Naive thymus-derived CD4-positive, alpha-beta T cell (primary cell): Measurements from ENCODE around the gene LIPE. TPM values are rescaled to one million over a fixed set of nuclear protein-coding genes. Genes with fewer than 3 reads are reported as not detected.

Experiments used
- ATAC-seq: fragments of 150-1000 bp; cut with Tn5 transposase; 2 replicates; pipeline ENCODE4 v1.10.0; 2021; ENCODE audit warnings: mild to moderate bottlenecking, moderate library complexity
- CTCF ChIA-PET: fragments of 350-600 bp; sonication (Branson Sonifier 250); formaldehyde crosslinking; loops from one replicate; lab custom pipeline; 2021; ENCODE audit warnings: antibody characterized with exemption; lab: Charles Lee
- POLR2A ChIA-PET: fragments of 350-600 bp; sonication (Branson Sonifier 250); formaldehyde crosslinking; loops from one replicate; lab custom pipeline; 2021; ENCODE audit warnings: antibody characterized with exemption, inconsistent platforms; lab: Charles Lee
- DNase-seq, 9 donors: peaks; one replicate each; pipeline versions ENCODE4 v3.0.0 to v3.0.0-alpha.2; 2020 to 2022; ENCODE audit warnings: mixed read lengths in 1 of 9
- H3K27ac ChIP-seq: one replicate; pipeline ENCODE4 v1.7.0; 2013; ENCODE audit warnings: mild to moderate bottlenecking, low read depth, low read length, moderate library complexity
- H3K27me3 ChIP-seq, 2 donors: one replicate each; pipeline ENCODE4 v1.7.0; 2013; ENCODE audit warnings: low read length in 2 of 2, mild to moderate bottlenecking in 2 of 2, moderate library complexity in 2 of 2; ENCODE audit not compliant: control insufficient read depth in 2 of 2, insufficient read depth in 2 of 2
- H3K36me3 ChIP-seq, 3 experiments: 1 replicate in 2 of 3; 2 replicates in 1 of 3; pipeline ENCODE4 v1.7.0; 2013; ENCODE audit warnings: low read length in 3 of 3, mild to moderate bottlenecking in 3 of 3, moderate library complexity in 1 of 3; ENCODE audit not compliant: insufficient read depth in 3 of 3, control insufficient read depth in 2 of 3
- H3K4me1 ChIP-seq, 2 donors: one replicate each; pipeline ENCODE4 v1.7.0; 2013; ENCODE audit warnings: low read length in 2 of 2, mild to moderate bottlenecking in 2 of 2, moderate library complexity in 1 of 2; ENCODE audit not compliant: control insufficient read depth in 2 of 2, insufficient read depth in 2 of 2
- H3K4me3 ChIP-seq: 2 replicates; pipeline ENCODE4 v1.7.0; 2013; ENCODE audit warnings: mild to moderate bottlenecking, low read length
- H3K9me3 ChIP-seq, 3 experiments: 1 replicate in 2 of 3; 2 replicates in 1 of 3; pipeline ENCODE4 v1.7.0; 2013; ENCODE audit warnings: low read length in 3 of 3; ENCODE audit not compliant: control insufficient read depth in 2 of 3
- H3K27ac Mint-ChIP-seq, 9 donors: one replicate each; pipeline ENCODE4 v1.8.0; 2020 to 2022; ENCODE audit warnings: mixed read lengths in 9 of 9, mild to moderate bottlenecking in 8 of 9, moderate library complexity in 5 of 9, inconsistent platforms in 2 of 9
- H3K27me3 Mint-ChIP-seq, 5 donors: one replicate each; pipeline ENCODE4 v1.8.0; 2021 to 2022; ENCODE audit warnings: mixed read lengths in 5 of 5, mild to moderate bottlenecking in 1 of 5
- H3K36me3 Mint-ChIP-seq, 5 donors: one replicate each; pipeline ENCODE4 v1.8.0; 2020 to 2022; ENCODE audit warnings: mixed read lengths in 5 of 5, mild to moderate bottlenecking in 3 of 5, inconsistent platforms in 1 of 5
- H3K4me1 Mint-ChIP-seq, 7 donors: one replicate each; pipeline ENCODE4 v1.8.0; 2020 to 2022; ENCODE audit warnings: mixed read lengths in 7 of 7, mild to moderate bottlenecking in 3 of 7, inconsistent platforms in 1 of 7
- H3K4me3 Mint-ChIP-seq, 10 donors: one replicate each; pipeline ENCODE4 v1.8.0; 2020 to 2022; ENCODE audit warnings: mild to moderate bottlenecking in 10 of 10, mixed read lengths in 10 of 10, moderate library complexity in 6 of 10, inconsistent platforms in 2 of 10
- H3K9me3 Mint-ChIP-seq, 11 donors: one replicate each; pipeline ENCODE4 v1.8.0; 2020 to 2022; ENCODE audit warnings: mixed read lengths in 11 of 11, mild to moderate bottlenecking in 4 of 11, inconsistent platforms in 1 of 11, moderate library complexity in 1 of 11
- intact Hi-C, 2 donors: fragments of 100-400 bp; cut with micrococcal nuclease; formaldehyde crosslinking; loops; one replicate each; pipeline ENCODE4 v1.15.1; 2023
- polyA plus RNA-seq, 2 donors: library from polyadenylated mRNA; unstranded; fragments of 300-500 nt; fragmentation: Illumina TruSeq; gene quantifications; one replicate each; pipeline ENCODE4 v1.2.3, GENCODE V29; 2021
- total RNA-seq, 6 experiments: library from RNA in 5 of 6; stranded (reverse) in 5 of 6; gene quantifications; 1 replicate in 5 of 6; 2 replicates in 1 of 6; pipeline ENCODE4 v1.2.3 and lab custom pipeline; 2021 to 2026

The LIPE gene
- total and polyA plus RNA-seq, 7 experiments from 2014 or later = 7.0 to 35.4 (median 20.0) TPM

DNA sequence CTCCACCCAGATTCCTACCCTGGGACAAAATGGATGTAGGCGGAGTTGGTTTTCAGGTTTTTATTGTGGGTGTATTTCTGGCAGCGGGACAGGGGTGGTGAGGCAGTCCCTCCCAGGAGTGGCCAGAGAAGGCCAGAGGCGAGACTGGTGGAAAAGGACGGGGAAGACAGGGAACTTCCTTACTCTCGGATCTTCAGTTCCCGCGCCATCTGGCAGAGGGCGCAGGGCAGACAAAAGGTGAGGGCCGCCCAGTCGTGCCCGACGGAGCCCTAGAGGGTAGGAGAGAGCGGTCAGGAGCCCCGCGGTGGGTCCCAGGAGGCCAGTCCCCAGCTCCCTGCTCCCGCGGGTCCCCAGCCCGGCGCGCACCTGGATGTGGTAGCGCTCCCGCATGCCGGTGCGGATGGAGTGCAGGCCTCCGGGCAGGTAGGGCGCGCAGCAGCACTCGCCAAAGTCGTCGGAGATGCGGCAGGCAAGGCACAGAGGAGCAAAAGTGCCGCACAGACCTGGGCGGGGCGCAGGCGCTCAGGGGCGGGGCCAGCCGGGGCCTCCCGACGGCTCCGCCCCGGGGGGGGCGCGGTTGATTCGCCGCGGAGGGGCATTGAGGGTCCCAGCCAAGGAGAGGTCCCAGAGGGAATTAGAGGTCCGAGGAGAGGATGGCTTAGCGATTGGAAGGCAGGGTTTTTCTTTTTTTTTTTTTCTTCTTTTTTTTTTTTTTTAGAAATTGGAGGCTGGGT is 40.0 kb downstream of the LIPE start:
- no peaks in the 10 kb centered on the region for H3K36me3 ChIP-seq
- intact Hi-C loops = loop anchor here (1.0 to 2.0 kb wide), 6 partner anchors 9 to 54 kb away; no protein-coding TSS in a partner anchor
- H3K9me3 ChIP-seq = no peaks in the 10 kb centered on the region
- no peaks in the 10 kb centered on the region for H3K4me1 ChIP-seq
- no peaks in the 10 kb centered on the region for H3K27me3 ChIP-seq
- peak overlapping the region; percentile 48 for H3K4me3 ChIP-seq
- Mint-ChIP-seq H3K36me3 (peaks cover 0 to 5% (median 0%) of the 10 kb centered on the region in 5 donors), H3K4me3 (peak overlapping the region; percentile 28 to 77 (median 60)), H3K27ac (peak overlapping the region in 1 of 9 donors; percentile 31), H3K4me1 (peaks cover 5 to 8% (median 6%) of the 10 kb centered on the region in 7 donors), H3K9me3 (peaks cover 0 to 7% (median 0%) of the 10 kb centered on the region in 11 donors), H3K27me3 (peaks cover 28 to 48% (median 45%) of the 10 kb centered on the region in 5 donors)
- DNase-seq = peak; percentile 44 to 74 (median 68)
- no peak overlapping the region for H3K27ac ChIP-seq
- ChIA-PET CTCF (interaction anchor here (0.7 kb wide), 1 partner anchor 44 kb away, joined by 4 read pairs; no protein-coding TSS in a partner anchor), POLR2A (interaction anchor here (1.4 to 1.8 kb wide), 2 partner anchors 10 kb away, joined by 4 to 5 read pairs; no protein-coding TSS in a partner anchor)
- peak; percentile 94 for ATAC-seq

DNA sequence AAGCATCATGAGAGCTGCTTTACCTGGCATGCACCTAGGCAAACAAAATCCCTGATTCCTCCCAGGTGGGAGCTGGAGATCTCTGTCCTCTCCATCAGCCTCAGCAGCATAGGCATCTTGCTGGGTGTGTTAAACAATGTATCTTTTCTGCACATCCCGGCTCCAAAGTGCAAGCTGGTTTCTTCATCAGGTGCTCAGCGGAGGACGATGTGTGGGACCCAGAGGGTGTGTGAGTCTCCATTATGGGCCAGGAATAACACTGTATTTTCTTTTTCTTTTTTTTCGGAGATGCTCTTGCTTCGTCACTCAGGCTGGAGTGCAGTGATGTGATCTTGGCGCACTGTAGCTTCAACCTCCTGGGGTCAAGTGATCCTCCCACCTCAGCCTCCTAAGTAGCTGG is 47.0 kb downstream of the LIPE start:
- POLR2A ChIA-PET = no interaction called here
- DNase-seq (no peak), ATAC-seq (no peak)
- Histone ChIP-seq H3K4me1 (no peaks in the 10 kb centered on the region), H3K27ac (no peak overlapping the region), H3K36me3 (no peaks in the 10 kb centered on the region), H3K4me3 (no peak overlapping the region), H3K9me3 (no peaks in the 10 kb centered on the region), H3K27me3 (no peaks in the 10 kb centered on the region)
- Mint-ChIP-seq H3K4me3 (no peak overlapping the region), H3K36me3 (peaks cover 0 to 5% (median 0%) of the 10 kb centered on the region in 5 donors), H3K4me1 (peaks cover 0 to 4% (median 0%) of the 10 kb centered on the region in 7 donors), H3K27ac (no peak overlapping the region), H3K27me3 (peaks cover 12 to 20% (median 18%) of the 10 kb centered on the region in 5 donors), H3K9me3 (no peaks in the 10 kb centered on the region)
- CTCF ChIA-PET = interaction anchor here (0.7 kb wide), 1 partner anchor 59 kb away, joined by 3 read pairs; no protein-coding TSS in a partner anchor
- intact Hi-C loops = no loop called here

DNA sequence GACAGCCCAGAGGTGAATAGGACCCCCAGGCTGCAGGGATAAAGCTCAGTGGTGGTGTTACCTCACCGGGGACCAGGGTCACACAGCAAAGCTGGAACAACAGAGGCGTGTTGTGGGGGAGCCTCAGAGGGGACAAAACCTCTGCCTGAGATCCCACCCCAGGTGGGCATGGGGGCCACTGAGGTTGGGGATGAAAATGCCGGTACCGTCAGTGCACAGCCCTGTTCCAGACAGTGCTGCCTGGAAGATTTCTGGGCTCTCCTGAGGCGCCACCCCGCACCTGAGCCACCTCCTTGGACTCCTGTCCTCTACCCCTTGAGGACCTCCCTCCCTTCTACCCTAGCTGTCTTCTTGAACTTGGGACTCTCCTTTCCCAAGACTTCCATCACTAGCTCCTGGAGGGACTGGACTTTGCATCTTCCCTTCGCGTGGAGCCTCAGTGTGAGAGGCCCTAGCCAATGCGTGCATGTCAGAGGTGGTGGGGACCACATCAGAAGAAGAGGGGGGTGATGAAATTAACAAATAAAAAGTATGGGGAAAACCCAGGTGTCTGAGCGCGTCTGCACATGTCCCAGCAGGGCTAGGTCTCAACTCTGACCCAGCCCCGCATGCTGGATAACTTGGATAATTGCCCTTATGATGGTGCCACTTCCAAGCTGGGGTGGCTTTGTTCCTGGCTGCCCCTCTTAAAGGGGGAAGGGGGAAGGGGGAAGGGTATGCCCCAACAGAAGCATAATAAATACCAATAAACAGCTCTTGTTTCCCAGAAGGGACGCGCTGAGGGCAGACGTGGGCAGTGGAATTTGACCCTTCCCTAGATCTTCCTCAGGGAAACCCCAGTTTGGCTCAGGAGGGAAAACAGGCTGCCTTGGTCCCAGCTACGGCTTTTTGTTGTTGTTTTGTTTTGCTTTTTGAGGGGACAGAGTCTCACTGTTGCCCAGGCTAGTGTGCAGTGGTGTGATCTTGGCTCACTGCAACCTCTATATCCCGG is 48.7 kb downstream of the LIPE start:
- peaks cover 12 to 20% (median 18%) of the 10 kb centered on the region in 5 donors for H3K27me3 Mint-ChIP-seq
- H3K4me1 Mint-ChIP-seq = peaks cover 0 to 4% (median 0%) of the 10 kb centered on the region in 7 donors
- no peaks in the 10 kb centered on the region for H3K36me3 ChIP-seq
- H3K9me3 ChIP-seq = no peaks in the 10 kb centered on the region
- H3K4me3 ChIP-seq = no peak overlapping the region
- peak overlapping the region in 1 of 9 donors; percentile 38 for H3K27ac Mint-ChIP-seq
- no peak for ATAC-seq
- CTCF ChIA-PET = no interaction called here
- H3K9me3 Mint-ChIP-seq = no peaks in the 10 kb centered on the region
- no peak for DNase-seq
- POLR2A ChIA-PET = no interaction called here
- intact Hi-C loops = no loop called here
- no peaks in the 10 kb centered on the region for H3K27me3 ChIP-seq
- H3K36me3 Mint-ChIP-seq = peaks cover 0 to 12% (median 0%) of the 10 kb centered on the region in 5 donors
- no peaks in the 10 kb centered on the region for H3K4me1 ChIP-seq
- H3K4me3 Mint-ChIP-seq = no peak overlapping the region
- no peak overlapping the region for H3K27ac ChIP-seq

DNA sequence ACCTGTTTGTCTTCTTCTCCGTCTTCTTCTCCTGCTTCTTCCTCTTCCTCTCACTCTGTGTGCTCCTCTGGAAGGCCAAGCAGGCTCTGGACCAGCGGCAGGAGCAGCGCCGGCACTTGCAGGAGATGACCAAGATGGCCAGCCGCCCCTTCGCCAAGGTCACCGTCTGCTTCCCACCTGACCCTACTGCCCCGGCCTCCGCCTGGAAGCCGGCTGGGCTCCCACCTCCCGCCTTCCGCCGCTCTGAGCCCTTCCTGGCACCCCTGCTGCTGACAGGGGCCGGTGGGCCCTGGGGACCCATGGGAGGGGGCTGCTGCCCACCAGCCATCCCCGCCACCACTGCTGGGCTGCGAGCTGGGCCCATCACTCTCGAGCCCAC is 51.0 kb downstream of the LIPE start:
- DNase-seq = no peak
- no peaks in the 10 kb centered on the region for H3K27me3 ChIP-seq
- H3K4me1 Mint-ChIP-seq = peaks cover 0 to 4% (median 0%) of the 10 kb centered on the region in 7 donors
- intact Hi-C loops = no loop called here
- H3K36me3 ChIP-seq = no peaks in the 10 kb centered on the region
- no peak overlapping the region for H3K27ac ChIP-seq
- H3K36me3 Mint-ChIP-seq = peaks cover 0 to 7% (median 0%) of the 10 kb centered on the region in 5 donors
- POLR2A ChIA-PET = no interaction called here
- no peaks in the 10 kb centered on the region for H3K9me3 Mint-ChIP-seq
- ATAC-seq = no peak
- no peak overlapping the region for H3K4me3 Mint-ChIP-seq
- no peak overlapping the region for H3K4me3 ChIP-seq
- H3K4me1 ChIP-seq = no peaks in the 10 kb centered on the region
- CTCF ChIA-PET = no interaction called here
- H3K27ac Mint-ChIP-seq = no peak overlapping the region
- no peaks in the 10 kb centered on the region for H3K9me3 ChIP-seq
- peaks cover 0 to 7% (median 0%) of the 10 kb centered on the region in 5 donors for H3K27me3 Mint-ChIP-seq

DNA sequence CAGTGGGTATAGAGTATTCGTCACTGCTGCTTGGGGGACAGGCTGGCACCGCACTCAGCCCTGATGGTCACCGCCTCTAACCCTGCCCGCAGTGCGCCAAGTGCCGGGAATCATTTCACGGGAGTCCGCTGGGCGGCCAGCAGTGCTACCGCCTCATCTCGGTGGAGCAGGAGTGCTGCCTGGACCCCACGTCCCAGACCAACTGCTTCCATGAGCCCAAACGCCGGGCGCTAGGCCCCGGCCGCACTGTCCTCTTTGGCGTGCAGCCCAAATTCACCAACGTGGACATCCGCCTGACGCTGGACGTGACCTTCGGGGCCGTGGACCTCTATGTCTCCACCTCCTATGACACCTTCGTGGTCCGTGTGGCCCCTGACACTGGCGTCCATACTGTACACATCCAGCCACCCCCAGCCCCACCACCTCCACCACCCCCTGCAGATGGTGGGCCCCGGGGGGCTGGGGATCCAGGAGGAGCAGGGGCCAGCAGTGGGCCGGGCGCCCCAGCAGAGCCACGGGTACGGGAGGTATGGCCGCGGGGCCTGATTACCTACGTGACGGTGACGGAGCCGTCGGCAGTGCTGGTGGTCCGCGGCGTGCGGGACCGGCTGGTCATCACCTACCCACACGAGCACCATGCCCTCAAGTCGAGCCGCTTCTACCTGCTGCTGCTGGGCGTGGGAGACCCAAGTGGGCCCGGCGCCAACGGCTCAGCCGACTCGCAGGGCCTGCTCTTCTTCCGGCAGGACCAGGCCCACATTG is 51.6 kb downstream of the LIPE start:
- Histone ChIP-seq H3K27ac (no peak overlapping the region), H3K4me3 (no peak overlapping the region), H3K27me3 (no peaks in the 10 kb centered on the region), H3K9me3 (no peaks in the 10 kb centered on the region), H3K4me1 (no peaks in the 10 kb centered on the region), H3K36me3 (no peaks in the 10 kb centered on the region)
- H3K36me3 Mint-ChIP-seq = peaks cover 0 to 7% (median 0%) of the 10 kb centered on the region in 5 donors
- intact Hi-C loops = no loop called here
- DNase-seq (no peak), ATAC-seq (no peak)
- H3K27ac Mint-ChIP-seq = no peak overlapping the region
- POLR2A ChIA-PET = no interaction called here
- H3K27me3 Mint-ChIP-seq = peaks cover 0 to 7% (median 0%) of the 10 kb centered on the region in 5 donors
- H3K4me1 Mint-ChIP-seq = peaks cover 0 to 4% (median 0%) of the 10 kb centered on the region in 7 donors
- CTCF ChIA-PET = no interaction called here
- H3K9me3 Mint-ChIP-seq = no peaks in the 10 kb centered on the region
- H3K4me3 Mint-ChIP-seq = no peak overlapping the region
